Choroid plexus epithelial cell (primary cell): Measurements from ENCODE around the gene RHBDL3.
A peak's percentile ranks its signal among the peaks of the same experiment; 100 is the strongest.

Experiments used
- DNase-seq: peaks from one replicate; pipeline ENCODE4 v3.0.0-alpha.2; 2010; ENCODE audit warnings: low read depth
- H3K4me3 ChIP-seq: 2 replicates; pipeline ENCODE4 v1.5.1; 2011; ENCODE audit warnings: low read depth, mild to moderate bottlenecking, control low read depth, low read length, moderate library complexity
- CTCF ChIP-seq: conservative IDR thresholded peaks from 2 replicates; pipeline ENCODE4 v1.5.1; 2011; ENCODE audit warnings: low read depth, mild to moderate bottlenecking, control low read depth, inconsistent platforms, low read length, moderate library complexity

Gene RHBDL3

GRCh38 chr17:32320847-32321246 is 55.2 kb downstream of the RHBDL3 start:
- no peak for DNase-seq
- TF ChIP-seq CTCF = no peak
- H3K4me3 ChIP-seq = no peak overlapping the region

- TF ChIP-seq CTCF = no peak
- no peak overlapping the region for H3K4me3 ChIP-seq
These were observed 57.4 kb downstream of the RHBDL3 start for GRCh38 chr17:32323046-32323445.

GRCh38 chr17:32323811-32324491 is 58.3 kb downstream of the RHBDL3 start:
- DNase-seq = peak; percentile 52
- no peak for TF ChIP-seq CTCF
- peak overlapping the region; percentile 35 for H3K4me3 ChIP-seq

More at GRCh38 chr17:32323046-32323445, 57.4 kb downstream of the RHBDL3 start:
- no peak for DNase-seq

GRCh38 chr17:32327911-32328310 is 62.3 kb downstream of the RHBDL3 start:
- no peak for DNase-seq
- H3K4me3 ChIP-seq = no peak overlapping the region
- TF ChIP-seq CTCF = no peak

DNA sequence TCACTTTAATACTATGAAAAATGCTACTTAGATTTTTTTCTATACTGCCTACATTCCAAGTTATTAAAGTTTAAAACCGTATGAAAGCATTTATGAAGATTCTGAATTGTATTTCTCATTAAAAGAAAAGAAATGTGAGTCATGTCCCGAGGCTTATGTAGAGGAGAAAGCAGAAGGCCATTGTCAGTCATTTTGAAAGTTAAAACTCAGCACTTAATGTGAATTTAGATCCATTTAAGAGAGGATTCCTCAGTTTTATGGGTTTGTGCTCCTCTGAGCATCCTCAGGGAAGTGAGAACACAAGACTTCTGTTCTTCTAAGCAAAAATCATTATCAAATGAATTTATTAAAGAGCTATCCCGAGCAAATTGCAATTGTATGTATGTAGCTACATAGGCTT is 64.5 kb downstream of the RHBDL3 start:
- no peak for DNase-seq
- TF ChIP-seq CTCF = no peak
- H3K4me3 ChIP-seq = no peak overlapping the region

- H3K4me3 ChIP-seq = no peak overlapping the region
- TF ChIP-seq CTCF = no peak
- DNase-seq = no peak
These were observed 65.8 kb downstream of the RHBDL3 start for GRCh38 chr17:32331243-32332040.
